RWPE1 (cell line): ENCODE data around the gene WNT4.

ENCODE experiments used
- CTCF ChIA-PET: fragments of 350-600 bp; sonication (Branson Sonifier 250); formaldehyde crosslinking; extraction: SDS; loops from one replicate; lab custom pipeline; 2021; lab: Yijun Ruan, JAX
- POLR2A ChIA-PET: fragments of 400-600 bp; formaldehyde crosslinking; extraction: SDS; loops from one replicate; lab custom pipeline; 2020; ENCODE audit warnings: antibody characterized with exemption; ENCODE audit not compliant: low non-redundant PET; lab: Yijun Ruan, JAX
- DNase-seq: peaks from one replicate; pipeline ENCODE4 v3.0.0; 2012; ENCODE audit warnings: low spot score
- H3K27ac ChIP-seq: fragments of 450-650 bp; 2 replicates; pipeline ENCODE4 v1.5.1; 2017
- TF ChIP-seq, protein P1 (sequence below): fragments of 450-650 bp; conservative IDR thresholded peaks from 2 replicates; pipeline ENCODE4 v1.5.1; 2017; ENCODE audit warnings: low read depth, mild to moderate bottlenecking

Gene WNT4

GRCh38 chr1:22186311-22186710 lies 43.4 kb upstream of the WNT4 start:
- TF ChIP-seq, protein P1, sequence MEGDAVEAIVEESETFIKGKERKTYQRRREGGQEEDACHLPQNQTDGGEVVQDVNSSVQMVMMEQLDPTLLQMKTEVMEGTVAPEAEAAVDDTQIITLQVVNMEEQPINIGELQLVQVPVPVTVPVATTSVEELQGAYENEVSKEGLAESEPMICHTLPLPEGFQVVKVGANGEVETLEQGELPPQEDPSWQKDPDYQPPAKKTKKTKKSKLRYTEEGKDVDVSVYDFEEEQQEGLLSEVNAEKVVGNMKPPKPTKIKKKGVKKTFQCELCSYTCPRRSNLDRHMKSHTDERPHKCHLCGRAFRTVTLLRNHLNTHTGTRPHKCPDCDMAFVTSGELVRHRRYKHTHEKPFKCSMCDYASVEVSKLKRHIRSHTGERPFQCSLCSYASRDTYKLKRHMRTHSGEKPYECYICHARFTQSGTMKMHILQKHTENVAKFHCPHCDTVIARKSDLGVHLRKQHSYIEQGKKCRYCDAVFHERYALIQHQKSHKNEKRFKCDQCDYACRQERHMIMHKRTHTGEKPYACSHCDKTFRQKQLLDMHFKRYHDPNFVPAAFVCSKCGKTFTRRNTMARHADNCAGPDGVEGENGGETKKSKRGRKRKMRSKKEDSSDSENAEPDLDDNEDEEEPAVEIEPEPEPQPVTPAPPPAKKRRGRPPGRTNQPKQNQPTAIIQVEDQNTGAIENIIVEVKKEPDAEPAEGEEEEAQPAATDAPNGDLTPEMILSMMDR, result no peak
- CTCF ChIA-PET, result no interaction called here
- POLR2A ChIA-PET, result no interaction called here
- H3K27ac ChIP-seq, result no peak overlapping the region
- DNase-seq, result no peak

DNA sequence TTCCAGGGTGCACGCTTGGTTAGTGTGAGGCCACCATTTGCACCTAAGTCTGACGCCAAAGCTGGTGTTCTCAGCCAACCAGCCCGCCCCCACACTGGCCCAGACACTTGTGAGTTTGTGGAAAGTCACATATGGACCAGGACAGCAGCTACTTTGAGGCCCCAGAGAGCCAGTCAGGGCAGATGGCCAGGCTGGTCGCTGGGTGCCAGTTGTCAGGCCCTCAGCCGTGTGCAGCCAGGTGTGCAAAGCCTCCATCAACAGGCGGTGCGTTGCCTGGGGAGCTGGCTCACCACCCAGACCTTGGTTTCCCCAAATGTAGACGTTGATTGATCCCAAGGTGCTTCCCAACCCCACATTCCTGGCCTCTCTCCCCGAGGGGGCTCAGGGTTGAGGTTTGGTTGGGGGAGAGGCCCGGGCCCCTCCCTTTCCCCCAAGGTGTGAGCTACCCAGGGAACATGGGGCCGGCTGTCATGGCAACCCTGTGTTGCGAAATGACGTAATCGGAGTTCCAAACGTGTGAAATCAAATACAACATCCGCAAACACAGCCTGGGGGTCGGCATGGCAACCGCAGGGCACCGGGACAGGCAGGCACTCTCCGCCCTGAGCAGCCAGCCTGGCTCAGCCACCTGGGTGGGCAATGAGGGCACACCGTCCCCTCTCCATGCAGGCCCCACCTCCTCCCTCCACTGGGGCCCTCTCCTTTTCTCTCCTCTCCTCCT lies 42.2 kb upstream of the WNT4 start:
- DNase-seq, result no peak
- POLR2A ChIA-PET, result no interaction called here
- H3K27ac ChIP-seq, result no peak overlapping the region
- TF ChIP-seq, protein P1, result no peak
- CTCF ChIA-PET, result interaction anchor here (0.6 kb wide), 1 partner anchor 85 kb away, joined by 4 read pairs; no protein-coding TSS in a partner anchor

- H3K27ac ChIP-seq, result no peak overlapping the region
- TF ChIP-seq, protein P1, result no peak
- POLR2A ChIA-PET, result no interaction called here
- no peak for DNase-seq
- CTCF ChIA-PET, result interaction anchor here (0.6 kb wide), 1 partner anchor 84 kb away, joined by 4 read pairs; no protein-coding TSS in a partner anchor
Observed at GRCh38 chr1:22184454-22184853, 41.6 kb upstream of the WNT4 start.

GRCh38 chr1:22182715-22183114 lies 39.8 kb upstream of the WNT4 start:
- no peak for DNase-seq
- H3K27ac ChIP-seq, result no peak overlapping the region
- ChIA-PET CTCF (interaction anchor here (0.5 kb wide), 1 partner anchor 1256 kb away, joined by 4 read pairs; no protein-coding TSS in a partner anchor), POLR2A (no interaction called here)
- TF ChIP-seq, protein P1, result no peak

- CTCF ChIA-PET, result interaction anchor here (0.7 kb wide), 1 partner anchor 31 kb away, joined by 4 read pairs; no protein-coding TSS in a partner anchor
- DNase-seq, result no peak
- TF ChIP-seq, protein P1, result no peak
- POLR2A ChIA-PET, result interaction anchor here (0.5 kb wide), 1 partner anchor 272 kb away, joined by 3 read pairs; no protein-coding TSS in a partner anchor
- H3K27ac ChIP-seq, result no peak overlapping the region
Observed at GRCh38 chr1:22179197-22179803, 36.4 kb upstream of the WNT4 start.

DNA sequence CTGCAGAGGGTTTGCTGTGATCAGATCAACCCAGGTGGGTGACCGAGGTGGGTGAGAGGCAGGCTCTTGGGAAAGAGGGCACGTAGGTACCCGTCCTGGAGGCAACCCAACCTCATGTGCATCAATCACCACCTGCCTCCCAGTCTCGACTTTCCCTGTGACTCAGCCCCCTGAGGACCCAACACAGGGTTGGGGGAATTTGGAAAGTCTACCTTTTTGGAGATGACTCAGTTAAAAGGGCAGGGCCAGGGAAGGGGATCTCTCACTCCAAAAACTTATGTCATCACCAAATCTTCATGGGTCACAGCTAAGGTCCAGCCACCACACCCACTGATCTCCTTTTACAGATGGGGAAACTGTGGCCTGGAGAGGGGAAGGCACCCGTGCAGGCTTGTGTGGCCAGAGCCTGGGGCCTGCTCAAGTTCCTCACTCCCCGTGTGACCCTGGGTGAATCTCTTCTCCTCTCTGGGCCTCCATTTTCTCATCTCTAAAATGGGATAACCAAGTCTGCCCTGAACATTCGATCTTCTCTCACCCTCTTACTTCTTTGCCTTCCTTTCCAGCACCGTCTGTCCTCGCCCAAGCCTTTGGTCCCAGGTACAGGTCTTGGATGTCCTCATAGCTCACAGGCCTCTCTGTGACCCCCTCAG lies 34.6 kb upstream of the WNT4 start:
- CTCF ChIA-PET, result no interaction called here
- DNase-seq, result peak; percentile 39
- POLR2A ChIA-PET, result no interaction called here

More for the DNA sequence above, 34.6 kb upstream of the WNT4 start:
- TF ChIP-seq, protein P1, result no peak
- H3K27ac ChIP-seq, result no peak overlapping the region
